Measurements from ENCODE around the gene SLC6A17.

GRCh38 chr1:110213143-110213540, 62.8 kb downstream of the SLC6A17 start:
- TF ChIP-seq CTCF (IDR thresholded peaks at IDR 0.05; ENCODE audit: insufficient read depth, low read depth, low read length) (no peak), EZH2 (IDR thresholded peaks at IDR 0.05; ENCODE audit: insufficient read depth, low read length) (no peak)

Data from astrocyte (in vitro differentiated cells and primary cell).